HG03196 (cell line): Measurements from ENCODE around the gene FMR1.

Source experiments
- ATAC-seq: cut with Tn5 transposase; IDR thresholded peaks from one replicate; pipeline ENCODE4 v1.9.1; 2021; ENCODE audit not compliant: unreplicated experiment

FMR1 gene

GRCh38 chrX:147914591-147914990, 2.9 kb downstream of the FMR1 start:
- ATAC-seq: no peak

GRCh38 chrX:147916375-147916968, 4.8 kb downstream of the FMR1 start:
- no peak for ATAC-seq

GRCh38 chrX:147917700-147918695, 6.3 kb downstream of the FMR1 start:
- peak; percentile 90 for ATAC-seq

- ATAC-seq: no peak
These were observed 8.5 kb downstream of the FMR1 start for GRCh38 chrX:147920161-147920666.

GRCh38 chrX:147923605-147924004, 11.9 kb downstream of the FMR1 start:
- no peak for ATAC-seq

- ATAC-seq: no peak
These were observed 15.5 kb downstream of the FMR1 start for GRCh38 chrX:147927256-147927655.

GRCh38 chrX:147933815-147934214, 22.1 kb downstream of the FMR1 start:
- ATAC-seq: no peak

- ATAC-seq: no peak
These were observed 23.5 kb downstream of the FMR1 start for GRCh38 chrX:147935156-147935758.

GRCh38 chrX:147945286-147945685, 33.6 kb downstream of the FMR1 start:
- ATAC-seq: no peak

GRCh38 chrX:147948531-147948930, 36.8 kb downstream of the FMR1 start:
- no peak for ATAC-seq

- ATAC-seq: no peak
These were observed 38.6 kb downstream of the FMR1 start for GRCh38 chrX:147950352-147950751.

- no peak for ATAC-seq
These were observed 42.3 kb downstream of the FMR1 start for GRCh38 chrX:147953976-147954375.

GRCh38 chrX:147957291-147957690, 45.6 kb downstream of the FMR1 start:
- ATAC-seq: no peak

GRCh38 chrX:147958291-147958690, 46.6 kb downstream of the FMR1 start:
- no peak for ATAC-seq

GRCh38 chrX:147960722-147961121, 49.0 kb downstream of the FMR1 start:
- ATAC-seq: no peak

GRCh38 chrX:147962476-147962875, 50.8 kb downstream of the FMR1 start:
- no peak for ATAC-seq

- no peak for ATAC-seq
These were observed 67.2 kb downstream of the FMR1 start for GRCh38 chrX:147978931-147979330.

- no peak for ATAC-seq
These were observed 69.5 kb downstream of the FMR1 start, which contains the start of gene FMR1NB for GRCh38 chrX:147981038-147981752. Gene FMR1NB, plus strand, starts transcription at chrX:147981337. Its CDS starts 66 bp downstream, at chrX:147981403.
